C4-2B (cell line): ENCODE measurements around the gene SMC3.

Experiments used
- H3K27ac ChIP-seq: fragments of 450-650 bp; 2 replicates; pipeline ENCODE4 v1.5.1; 2017
- ZFX ChIP-seq: fragments of 450-650 bp; IDR thresholded peaks from 2 replicates; pipeline ENCODE4 v1.6.1; 2017
- TF ChIP-seq, protein P1 (sequence below): fragments of 450-650 bp; conservative IDR thresholded peaks from 2 replicates; pipeline ENCODE4 v1.5.1; 2017; ENCODE audit warnings: mild to moderate bottlenecking

The SMC3 gene

DNA sequence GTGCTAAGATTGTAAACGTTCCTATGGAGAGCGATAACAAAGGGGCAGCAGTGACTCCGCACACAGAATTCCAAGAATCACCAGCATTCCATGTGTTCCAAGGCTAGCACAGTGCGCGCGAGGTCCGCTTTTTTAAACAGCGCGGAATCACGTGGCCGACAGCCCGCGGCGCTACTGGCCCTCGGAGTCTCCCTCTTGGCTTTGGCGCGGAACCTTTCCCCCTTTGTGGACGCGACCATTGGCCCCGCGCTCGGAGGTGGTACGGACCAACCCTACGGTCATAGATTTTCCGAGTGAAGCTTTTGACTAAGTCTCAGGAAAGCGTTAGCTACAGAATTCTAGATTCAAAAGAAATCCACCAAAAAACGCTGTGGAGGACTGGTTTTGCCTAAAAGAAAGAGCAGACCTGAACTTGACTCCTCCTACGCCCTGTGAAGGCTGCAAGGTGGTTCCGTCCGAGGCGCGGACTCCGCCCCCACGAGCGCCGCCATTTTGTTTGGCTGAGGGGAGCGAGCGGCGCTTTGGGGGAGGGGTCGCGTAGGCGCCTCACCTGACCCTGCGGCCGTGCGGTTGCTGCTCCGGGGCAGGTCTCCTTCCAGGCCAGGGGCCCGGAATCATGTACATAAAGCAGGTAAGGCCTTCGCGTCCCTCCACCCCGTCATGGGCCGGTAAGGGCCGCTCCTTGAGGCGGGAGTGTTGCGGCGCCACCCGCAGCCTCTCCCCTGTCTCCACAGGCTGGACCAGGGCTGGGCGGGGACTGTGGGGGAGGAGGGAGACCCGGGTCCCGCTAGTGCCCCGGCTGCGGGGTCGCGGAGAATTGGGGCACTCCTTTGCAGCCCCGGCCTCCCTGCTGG lies at the start of gene SMC3:
Gene SMC3, plus strand, starts transcription at position 495 of the 854 bp plus-strand sequence. Its CDS starts 122 bp downstream, at position 617.
- TF ChIP-seq, protein P1, sequence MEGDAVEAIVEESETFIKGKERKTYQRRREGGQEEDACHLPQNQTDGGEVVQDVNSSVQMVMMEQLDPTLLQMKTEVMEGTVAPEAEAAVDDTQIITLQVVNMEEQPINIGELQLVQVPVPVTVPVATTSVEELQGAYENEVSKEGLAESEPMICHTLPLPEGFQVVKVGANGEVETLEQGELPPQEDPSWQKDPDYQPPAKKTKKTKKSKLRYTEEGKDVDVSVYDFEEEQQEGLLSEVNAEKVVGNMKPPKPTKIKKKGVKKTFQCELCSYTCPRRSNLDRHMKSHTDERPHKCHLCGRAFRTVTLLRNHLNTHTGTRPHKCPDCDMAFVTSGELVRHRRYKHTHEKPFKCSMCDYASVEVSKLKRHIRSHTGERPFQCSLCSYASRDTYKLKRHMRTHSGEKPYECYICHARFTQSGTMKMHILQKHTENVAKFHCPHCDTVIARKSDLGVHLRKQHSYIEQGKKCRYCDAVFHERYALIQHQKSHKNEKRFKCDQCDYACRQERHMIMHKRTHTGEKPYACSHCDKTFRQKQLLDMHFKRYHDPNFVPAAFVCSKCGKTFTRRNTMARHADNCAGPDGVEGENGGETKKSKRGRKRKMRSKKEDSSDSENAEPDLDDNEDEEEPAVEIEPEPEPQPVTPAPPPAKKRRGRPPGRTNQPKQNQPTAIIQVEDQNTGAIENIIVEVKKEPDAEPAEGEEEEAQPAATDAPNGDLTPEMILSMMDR, result no peak
- peak; percentile 84 for TF ChIP-seq ZFX
- peak within 1 kb of the TSS; percentile 99 for H3K27ac ChIP-seq

DNA sequence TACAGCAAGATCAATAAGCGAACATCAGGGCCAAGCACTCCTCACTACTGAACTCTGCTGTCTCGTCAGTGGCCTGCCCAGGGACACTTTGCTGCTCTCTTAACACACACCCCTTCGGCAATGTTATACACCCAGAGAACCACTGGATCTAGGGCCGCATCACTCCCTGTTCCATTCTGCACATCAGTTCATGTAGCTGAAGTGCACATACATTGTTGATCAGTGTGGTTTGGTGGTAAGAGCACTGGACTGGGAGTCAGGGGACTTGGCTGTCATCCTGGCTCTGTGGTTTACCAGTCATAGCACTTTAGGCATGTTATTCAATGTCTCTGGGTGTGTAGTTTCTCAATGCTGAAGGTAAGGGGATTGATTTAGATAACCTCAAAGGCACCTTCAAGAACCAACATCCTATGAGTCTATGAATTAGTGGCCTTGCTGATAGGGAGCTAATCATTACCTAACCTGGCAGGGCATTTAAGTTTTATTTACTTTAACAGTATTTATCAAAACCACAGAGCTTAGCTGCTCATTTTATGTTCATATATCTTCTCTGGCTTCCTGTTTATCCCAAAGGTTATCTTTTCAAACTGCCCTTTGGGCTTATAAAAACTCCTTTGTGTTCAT lies 45.0 kb upstream of the SMC3 start:
- no peak for TF ChIP-seq ZFX
- TF ChIP-seq, protein P1, result no peak
- H3K27ac ChIP-seq, result no peak overlapping the region

DNA sequence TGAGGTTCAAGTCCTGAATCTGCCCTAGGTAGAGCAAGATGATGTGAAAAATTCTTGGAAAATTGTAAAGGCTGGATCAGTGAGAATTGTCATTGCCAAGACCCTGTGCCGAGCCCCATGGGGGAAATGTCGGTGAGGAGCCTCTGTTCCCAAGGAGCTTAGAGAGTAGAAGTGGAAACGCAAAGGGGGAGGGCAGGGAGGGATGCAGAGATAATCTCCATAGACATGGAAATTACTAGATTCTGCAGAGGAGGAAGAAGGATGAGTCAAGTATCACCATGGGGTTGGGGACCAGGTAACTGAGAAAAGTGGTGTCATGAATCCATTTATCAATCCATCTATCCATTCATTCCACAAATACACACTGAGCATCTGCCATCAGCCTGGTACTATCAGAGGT lies 43.8 kb upstream of the SMC3 start:
- TF ChIP-seq, protein P1, result no peak
- TF ChIP-seq ZFX, result no peak
- H3K27ac ChIP-seq, result no peak overlapping the region

DNA sequence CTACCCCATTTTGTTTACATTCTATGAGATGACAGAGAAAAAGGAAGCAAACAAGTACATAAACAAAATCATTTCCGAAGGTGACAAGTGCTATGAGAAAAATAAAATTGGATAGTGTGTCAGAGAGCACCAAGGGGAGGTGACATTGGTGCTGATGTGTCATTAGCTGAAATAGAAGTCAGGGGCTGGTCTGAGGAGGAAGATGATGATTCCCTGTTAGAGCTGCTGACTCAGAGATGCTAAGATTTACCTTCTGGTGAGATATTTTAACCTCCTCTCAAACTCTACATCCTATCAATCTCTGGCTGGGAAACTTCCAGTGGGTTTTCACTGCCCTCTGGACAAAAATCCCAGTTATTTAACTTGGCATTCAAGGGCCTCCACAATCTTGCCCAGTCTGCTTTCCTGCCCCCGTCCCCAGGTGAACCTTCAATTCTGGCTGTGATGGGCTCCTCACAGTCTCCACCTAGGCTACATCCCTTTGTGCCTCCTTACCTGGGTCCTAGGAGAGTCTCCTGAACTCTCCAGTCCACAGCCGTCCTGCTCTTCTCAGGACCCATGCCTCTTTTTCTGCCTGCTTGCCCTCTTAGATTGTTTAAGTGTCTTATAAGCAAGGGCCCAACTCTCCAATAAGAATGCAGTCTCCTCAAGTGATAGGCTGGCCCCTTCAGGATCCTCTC lies 43.2 kb upstream of the SMC3 start:
- H3K27ac ChIP-seq, result no peak overlapping the region
- TF ChIP-seq, protein P1, result no peak
- TF ChIP-seq ZFX, result no peak

DNA sequence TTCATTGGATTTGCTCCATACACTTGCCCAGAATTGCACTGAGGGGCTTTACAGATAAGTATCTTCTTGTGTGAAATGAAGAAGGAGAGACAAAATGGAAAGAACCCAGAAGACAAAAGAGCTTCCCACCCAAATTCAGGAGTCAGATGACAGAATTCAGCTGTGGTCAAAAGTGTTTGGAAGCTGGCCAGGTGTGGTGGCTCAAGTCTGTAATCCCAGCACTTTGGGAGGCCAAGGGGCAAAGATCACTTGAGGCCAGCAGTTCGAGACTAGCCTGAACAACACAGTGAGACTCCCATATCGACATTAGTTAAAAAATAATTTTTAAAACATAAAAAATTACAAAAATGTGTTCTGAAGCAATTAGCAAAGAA lies 42.6 kb upstream of the SMC3 start:
- TF ChIP-seq, protein P1, result no peak
- TF ChIP-seq ZFX, result no peak
- H3K27ac ChIP-seq, result no peak overlapping the region

DNA sequence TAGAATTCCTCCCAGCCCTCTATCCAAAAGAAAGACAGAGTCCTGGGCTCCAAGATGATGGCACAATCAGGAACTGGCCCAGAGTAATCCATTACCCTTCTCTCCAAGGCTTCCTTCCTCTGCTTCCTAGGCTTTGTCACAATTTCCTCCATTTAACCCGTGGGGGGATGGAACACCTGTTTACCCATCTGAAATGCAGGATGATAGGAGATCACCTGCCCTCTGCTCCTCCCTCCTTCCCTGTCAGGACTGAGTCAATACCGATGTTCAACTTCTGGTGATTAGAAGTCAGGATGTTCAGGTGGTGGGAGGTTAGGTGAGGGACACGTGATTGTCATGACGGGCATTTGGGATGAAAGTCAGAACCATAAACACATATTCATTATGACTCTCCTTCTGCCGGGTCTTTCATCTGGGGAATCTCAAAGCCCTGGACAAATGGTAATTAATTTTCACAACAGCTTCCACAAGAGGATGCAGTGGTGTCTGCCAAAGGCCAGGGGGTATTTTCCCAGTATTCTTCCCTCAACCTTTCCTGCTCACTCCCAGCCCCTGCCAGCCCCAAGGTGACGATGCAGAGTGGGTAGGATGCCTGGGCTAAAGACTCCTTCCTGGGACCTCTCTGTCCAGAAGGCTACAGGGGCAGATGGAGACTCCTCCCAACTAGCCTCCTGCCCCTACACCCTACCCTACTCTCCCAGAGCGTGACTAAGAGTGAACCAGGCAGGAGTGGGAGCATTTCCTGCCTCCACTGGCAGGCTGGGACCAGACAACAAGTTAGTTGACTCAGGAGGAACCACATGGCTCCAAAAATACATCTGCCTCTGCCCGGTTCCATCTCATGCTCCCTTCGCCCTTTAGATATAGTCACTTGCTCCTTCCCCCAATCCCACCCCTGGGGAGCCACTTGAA lies 41.9 kb upstream of the SMC3 start:
- H3K27ac ChIP-seq, result no peak overlapping the region
- no peak for TF ChIP-seq ZFX
- TF ChIP-seq, protein P1, result no peak
